Anterior cingulate cortex (tissue), 58 donors: ENCODE results near the gene ZNF683.
"Not testable (repeated sequence)": the region's sequence is repeated elsewhere in the genome, so short reads cannot be mapped to it uniquely, and the experiment has no call there.

Experiments used
- DNase-seq, 58 donors: peaks; one replicate each; lab custom pipeline; 2025; lab: John Stamatoyannopoulos, UW

Gene ZNF683

GRCh38 chr1:26387447-26387846 lies 14.9 kb upstream of the ZNF683 start:
- no peak for DNase-seq

GRCh38 chr1:26385063-26385462 lies 12.5 kb upstream of the ZNF683 start:
- DNase-seq: not testable (repeated sequence)

GRCh38 chr1:26384076-26384475 lies 11.5 kb upstream of the ZNF683 start:
- no peak for DNase-seq

DNA sequence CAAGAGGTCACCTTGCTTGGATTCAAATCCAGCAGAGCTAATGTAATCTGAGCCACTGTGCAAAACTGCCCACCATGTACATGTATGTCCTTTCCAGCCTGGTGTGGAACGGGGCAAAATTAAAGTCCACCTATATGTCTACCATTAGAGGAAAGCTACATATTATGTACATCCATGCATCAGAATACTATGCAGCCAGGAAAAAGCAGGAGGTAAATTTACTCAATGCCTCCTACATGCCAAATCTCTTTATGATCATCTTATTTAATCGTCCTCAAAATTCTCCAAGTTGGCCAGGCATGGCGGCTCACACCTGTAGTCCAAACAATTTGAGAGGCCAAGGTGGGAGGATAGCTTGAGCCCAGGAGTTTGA lies 6.3 kb upstream of the ZNF683 start:
- no peak for DNase-seq

DNA sequence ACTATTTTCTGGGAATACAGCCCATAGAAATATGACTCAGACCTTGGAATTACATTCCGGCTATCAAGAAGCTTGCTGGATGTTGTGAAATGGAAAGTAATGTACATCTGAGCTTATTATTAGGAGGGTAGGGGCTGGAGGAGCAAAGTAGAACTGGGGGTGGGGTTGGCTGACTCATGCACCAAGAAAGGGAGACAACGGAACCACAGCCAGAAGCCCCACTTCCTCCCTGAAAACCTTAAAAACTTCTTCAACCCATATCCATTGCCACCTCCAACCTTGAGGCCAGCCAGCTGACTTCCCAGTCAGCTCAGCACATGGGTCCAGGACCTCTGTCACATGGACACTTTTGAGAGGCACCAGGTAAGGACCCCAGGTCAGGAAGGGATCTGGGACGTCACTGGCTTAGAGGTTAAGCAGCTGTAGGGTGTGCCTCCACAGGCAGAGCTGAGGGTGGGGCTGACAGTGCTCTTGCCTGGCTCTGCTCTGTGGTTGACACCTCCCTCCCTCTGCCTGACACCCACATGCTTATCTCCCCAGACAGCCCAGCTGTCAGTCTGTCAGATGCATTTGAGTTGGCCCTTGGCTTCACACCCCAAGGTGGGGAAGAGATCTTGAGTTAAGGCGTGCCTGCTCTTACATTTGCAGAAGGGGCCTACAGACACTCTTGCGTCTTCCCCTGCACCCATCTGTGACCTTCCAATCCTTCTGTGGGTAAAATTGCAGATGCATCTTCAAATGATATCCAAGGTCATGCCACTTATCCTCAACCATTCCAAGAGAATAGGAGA lies 5.7 kb upstream of the ZNF683 start:
- no peak for DNase-seq

DNA sequence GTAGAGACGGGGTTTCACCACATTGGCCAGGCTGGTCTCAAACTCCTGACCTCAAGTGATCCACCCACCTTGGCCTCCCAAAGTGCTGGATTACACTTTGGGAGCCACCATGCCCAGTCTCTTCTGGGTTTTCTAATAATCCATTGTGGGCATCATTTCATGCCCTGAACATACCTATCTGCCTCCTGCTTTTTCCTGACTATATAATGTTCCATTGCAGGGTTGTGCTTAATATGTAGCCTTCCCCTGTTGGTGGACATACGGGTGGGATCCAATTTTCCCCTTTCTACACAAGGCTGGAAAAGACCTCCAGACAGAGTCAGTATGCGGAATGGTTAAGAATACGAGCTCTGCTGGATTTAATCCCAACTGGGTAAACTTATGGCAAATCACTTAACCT lies 3.5 kb upstream of the ZNF683 start:
- no peak for DNase-seq

GRCh38 chr1:26375081-26375480 lies 2.5 kb upstream of the ZNF683 start:
- no peak for DNase-seq

DNA sequence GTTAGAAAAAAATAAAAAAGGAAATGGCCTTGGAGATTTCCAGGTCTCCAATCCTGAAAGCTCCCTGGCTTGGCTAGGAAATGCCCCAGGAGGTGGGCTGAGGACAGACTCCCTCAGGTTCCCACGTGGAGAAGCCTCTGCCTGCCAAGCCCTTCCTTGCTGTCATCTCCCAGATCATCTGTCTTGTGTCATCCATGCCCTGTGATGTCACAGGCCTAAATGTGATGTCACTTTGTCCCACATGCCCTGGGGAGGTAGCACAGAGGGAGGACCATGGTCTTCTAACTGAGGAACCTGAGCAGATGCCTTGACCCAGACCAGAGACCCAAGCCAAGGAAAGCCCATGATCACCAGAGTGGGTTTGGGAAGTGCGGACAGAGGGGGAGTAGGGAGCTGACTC lies 1.8 kb upstream of the ZNF683 start:
- not testable (repeated sequence) for DNase-seq

DNA sequence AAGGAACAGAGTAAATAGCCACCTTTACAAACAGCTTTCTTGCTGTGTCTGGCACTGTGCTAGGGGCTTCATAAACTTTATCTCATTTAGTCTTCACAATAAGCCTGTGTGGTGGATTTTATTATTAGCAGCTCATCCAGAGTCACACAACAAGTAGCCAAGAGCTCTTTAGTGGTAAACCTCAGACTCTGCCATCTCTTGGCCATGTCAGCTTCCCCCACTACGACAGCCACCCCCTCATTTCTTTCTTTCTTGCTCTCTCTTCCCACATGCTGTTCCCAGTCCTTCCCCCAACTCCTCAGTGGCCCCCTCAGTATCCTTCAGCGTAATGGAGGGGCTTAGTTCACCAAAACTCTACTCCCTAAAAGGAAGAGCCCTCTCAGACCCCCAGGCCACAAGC lies 1.2 kb upstream of the ZNF683 start:
- DNase-seq: no peak

DNA sequence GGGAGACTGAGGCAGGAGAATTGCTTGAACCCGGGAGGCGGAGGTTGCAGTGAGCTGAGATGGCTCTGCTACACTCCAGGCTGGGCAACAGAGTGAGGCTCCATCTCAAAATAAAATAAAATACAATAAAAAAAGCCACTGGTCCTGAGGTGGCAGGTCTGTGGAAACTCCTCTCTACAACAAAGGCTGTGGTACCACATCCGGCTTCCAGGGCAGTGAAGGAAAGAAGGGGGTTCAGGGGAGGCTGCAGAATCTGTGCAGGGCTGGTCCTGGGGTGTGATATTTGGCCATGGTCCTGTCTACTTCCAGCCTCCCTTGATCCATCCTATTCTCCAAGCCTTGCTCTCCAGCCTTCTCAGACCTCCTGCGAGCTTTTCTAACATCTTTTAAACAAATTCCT lies 731 bp upstream of the ZNF683 start:
- no peak for DNase-seq

DNA sequence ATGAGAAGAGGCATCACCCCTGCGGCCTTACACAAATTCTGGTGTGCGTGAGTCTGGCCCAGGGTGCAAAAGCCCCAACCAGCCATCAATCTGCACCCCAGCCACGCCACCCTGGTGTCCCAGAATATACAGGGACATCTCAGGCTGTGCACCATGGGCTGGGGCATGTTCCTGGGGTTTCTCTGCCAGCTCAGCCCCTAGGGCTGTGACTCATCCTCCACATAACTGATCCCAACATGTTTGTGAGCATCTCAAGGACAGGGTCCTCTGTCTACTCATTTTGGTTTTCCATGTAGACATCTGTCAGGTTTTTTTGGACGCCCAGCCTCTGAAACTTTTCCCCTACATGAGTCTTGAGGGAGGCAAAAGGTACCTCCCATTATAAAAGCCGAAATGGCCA lies 511 bp downstream of the ZNF683 start:
- no peak for DNase-seq

DNA sequence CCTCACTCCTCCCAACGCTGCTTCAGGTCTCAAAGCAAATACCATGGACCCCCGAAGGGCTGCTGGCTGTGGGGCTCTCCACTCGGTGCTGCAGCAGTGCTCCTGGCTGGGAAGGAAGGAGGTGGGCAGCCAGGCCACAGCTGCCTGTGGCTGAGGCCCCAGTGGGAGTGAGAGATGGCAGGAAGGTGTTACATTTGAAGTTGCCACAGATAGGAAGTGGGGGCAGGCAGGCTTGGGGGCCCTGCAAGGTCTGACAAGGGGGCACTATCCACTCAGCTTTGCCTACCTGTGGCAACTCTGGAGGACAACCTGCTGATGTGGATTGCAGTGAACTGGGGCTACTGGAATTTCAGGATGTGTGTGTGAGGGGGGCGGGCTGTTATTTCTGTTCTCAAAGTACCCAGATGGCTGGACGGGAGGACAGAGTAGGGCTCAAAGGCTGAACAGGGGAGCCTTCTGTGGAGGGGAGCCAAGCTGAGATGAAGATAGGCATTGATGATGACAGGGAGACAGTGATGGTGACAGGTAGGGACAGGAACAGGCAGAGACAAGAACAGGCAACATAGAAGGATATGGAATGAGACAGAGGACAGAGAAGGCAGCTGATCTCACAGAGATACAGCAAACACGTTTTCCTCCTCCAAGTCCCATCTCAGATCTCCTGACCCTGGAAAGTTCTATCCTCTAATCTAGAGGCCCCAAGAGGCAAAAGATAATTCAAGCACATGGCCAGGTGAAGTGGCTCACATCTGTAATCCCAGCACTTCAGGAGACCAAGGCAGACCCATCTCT lies 1.8 kb downstream of the ZNF683 start:
- DNase-seq: no peak

DNA sequence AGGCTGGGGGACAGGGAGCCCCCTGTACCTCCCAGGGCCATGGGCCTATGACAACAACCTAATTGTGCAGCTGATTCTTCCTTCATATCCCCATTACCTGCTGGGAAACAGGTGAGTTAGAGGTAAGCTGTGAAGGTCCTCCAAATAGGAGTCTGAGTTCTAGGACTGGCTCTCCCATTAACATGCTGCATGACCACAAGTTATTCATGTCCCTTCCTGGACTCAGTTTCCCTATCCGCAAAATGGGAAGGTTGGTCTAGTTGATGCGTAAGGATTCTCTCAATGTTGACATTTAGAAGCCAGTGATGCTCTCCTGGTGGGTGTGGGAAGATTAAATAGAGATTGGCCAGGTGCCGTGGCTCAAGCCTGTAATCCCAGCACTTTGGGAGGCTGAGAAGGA lies 4.1 kb downstream of the ZNF683 start:
- no peak for DNase-seq

DNA sequence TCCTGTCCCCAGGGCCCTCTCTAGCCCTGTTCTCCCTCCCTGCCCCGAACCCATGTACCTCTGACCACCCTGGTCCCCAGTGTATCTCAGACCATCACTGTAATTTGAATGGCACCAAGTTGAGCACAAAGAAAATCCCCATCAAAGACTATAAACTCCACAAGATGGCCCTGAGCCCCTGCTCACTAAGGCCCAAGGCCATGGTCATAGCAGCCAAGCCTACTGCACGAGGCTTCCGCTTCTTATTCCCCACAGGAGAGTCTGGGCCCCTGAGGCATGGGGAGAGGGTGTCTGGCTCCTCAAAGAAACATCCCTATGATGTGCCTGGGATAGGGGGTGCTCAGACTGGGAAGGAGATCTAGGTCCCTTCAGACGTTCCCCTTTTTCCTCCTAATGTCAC lies 4.5 kb downstream of the ZNF683 start:
- DNase-seq: no peak

DNA sequence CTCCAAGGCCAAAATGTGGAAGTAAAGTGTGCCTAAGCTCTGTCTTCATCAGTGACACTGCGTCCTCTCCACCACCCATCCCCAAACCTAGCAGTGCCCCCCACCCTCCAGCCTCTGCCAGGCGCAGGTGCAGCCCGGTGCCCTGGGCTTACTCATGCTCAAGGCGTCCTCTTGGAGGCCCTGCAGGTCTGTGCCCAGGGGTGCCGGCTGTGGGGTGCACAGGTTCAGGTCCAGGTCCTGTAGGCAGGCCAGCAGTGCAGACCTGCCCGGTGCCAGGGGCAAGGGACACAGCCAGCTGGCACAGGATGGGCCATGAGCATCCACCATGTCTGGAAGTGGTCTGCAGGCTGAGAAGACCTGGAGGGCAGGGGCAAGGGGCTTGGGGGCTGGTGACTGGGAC lies 5.1 kb downstream of the ZNF683 start:
- DNase-seq: no peak

GRCh38 chr1:26364956-26365355 lies 7.6 kb downstream of the ZNF683 start:
- DNase-seq: peak in 7 of 58 donors; percentile 1 to 24 (median 14)

DNA sequence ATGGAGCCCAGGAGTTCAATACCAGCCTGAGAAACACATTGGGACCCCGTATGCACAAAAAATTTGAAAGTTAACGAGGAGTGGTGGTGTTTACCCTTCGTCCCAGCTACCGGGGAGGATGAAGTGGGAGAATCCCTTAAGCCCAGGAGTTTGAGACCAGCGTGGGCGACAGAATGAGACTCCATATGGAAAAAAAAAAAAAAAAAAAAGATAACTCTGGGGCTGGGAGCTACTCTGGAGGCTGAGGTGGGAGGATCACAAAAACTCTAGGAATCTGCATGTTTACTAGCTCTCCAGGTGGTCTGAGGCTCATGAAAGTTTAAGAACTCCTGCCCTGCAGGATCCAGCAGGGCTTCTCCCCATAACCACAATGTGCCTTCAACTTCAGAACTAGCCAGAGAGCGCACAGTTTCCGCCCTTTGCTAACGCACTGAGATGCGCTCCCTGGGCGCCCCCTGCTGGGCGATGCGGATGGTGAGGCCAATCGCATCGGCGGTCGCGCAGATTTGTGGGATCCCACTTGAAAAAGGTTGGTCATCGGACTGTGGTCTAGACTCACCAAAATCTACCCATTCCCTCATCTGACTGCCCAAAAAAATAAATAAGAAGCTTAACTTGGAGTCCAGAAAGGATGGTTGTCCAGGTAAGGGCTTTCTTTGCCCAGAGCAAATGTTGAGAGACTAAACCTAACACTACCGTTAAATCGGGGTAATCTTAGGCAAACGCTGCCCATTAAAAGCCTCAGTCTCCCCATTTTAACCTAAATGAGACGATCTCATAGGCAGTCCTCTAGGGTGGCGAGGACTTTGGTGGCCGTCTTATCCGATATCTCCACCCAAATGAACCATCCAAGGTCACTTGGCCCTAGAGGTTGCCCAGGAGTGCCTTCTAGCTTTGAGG lies 8.8 kb downstream of the ZNF683 start:
- DNase-seq: peak in 36 of 58 donors; percentile 1 to 62 (median 20)

- no peak for DNase-seq
Measured at GRCh38 chr1:26362331-26362730, 10.2 kb downstream of the ZNF683 start.

DNA sequence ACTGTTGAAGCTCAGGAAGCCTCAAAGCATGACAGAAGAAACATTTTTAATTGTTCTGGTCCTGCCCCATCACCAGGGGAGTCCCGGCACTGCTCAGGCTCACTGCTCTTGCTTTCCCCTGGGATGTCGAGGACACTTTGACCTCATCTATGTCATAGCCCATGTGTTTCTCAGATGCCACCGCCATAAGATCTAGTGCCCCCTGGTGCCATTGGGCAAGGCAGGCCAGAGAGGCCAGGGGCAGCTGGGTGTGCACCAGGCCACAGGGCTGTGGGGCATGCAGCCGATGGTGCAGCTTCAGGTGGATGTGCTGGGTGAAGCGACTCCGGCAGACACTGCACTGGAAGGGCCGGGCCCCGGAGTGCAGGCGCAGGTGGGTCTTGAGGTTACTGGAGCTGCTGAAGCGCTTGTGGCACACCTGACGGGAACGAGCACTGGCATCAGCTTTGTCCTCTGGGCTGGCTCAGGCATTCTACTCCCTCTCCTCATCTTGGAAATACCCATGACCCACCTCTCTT lies 10.9 kb downstream of the ZNF683 start:
- DNase-seq: no peak

- DNase-seq: no peak
Measured at GRCh38 chr1:26360807-26361604, 11.5 kb downstream of the ZNF683 start.
